ENCODE data around the gene CAV3.

Gene CAV3

GRCh38 chr3:8784676-8785435 lies 51.3 kb downstream of the CAV3 start:
- Mint-ChIP-seq H3K36me3 (no peaks in the 10 kb centered on the region), H3K4me3 (no peak overlapping the region), H3K9me3 (peaks cover 6% of the 10 kb centered on the region), H3K27me3 (peaks cover 2% of the 10 kb centered on the region), H3K4me1 (no peaks in the 10 kb centered on the region), H3K27ac (no peak overlapping the region)

- Mint-ChIP-seq H3K9me3 (peaks cover 6% of the 10 kb centered on the region), H3K27me3 (peaks cover 2% of the 10 kb centered on the region), H3K4me3 (no peak overlapping the region), H3K4me1 (no peaks in the 10 kb centered on the region), H3K36me3 (peaks cover 3% of the 10 kb centered on the region), H3K27ac (no peak overlapping the region)
These were observed 56.9 kb downstream of the CAV3 start for GRCh38 chr3:8790529-8790928.

- Mint-ChIP-seq H3K9me3 (peaks cover 6% of the 10 kb centered on the region), H3K27me3 (peaks cover 2% of the 10 kb centered on the region), H3K27ac (no peak overlapping the region), H3K4me1 (no peaks in the 10 kb centered on the region), H3K4me3 (no peak overlapping the region), H3K36me3 (peaks cover 3% of the 10 kb centered on the region)
These were observed 59.6 kb downstream of the CAV3 start for GRCh38 chr3:8793242-8793641.

- H3K4me3 Mint-ChIP-seq: no peak overlapping the region
These were observed 60.6 kb downstream of the CAV3 start for GRCh38 chr3:8794247-8794646.

More at GRCh38 chr3:8794247-8794646, 60.6 kb downstream of the CAV3 start:
- Mint-ChIP-seq H3K9me3 (peaks cover 6% of the 10 kb centered on the region), H3K27ac (no peak overlapping the region), H3K36me3 (peaks cover 3% of the 10 kb centered on the region), H3K27me3 (peaks cover 2% of the 10 kb centered on the region), H3K4me1 (no peaks in the 10 kb centered on the region)
